ENCODE measurements around the gene ZNF132.

ZNF132 gene

GRCh38 chr19:58429745-58430144, 10.2 kb downstream of the ZNF132 start:
- in situ Hi-C loops (cut with MboI; ENCODE audit: low pct_unique_long_range_greater_than_20kb, low sequenced_read_pairs, unreplicated experiment), result no loop called here
- no peak for TF ChIP-seq CTCF (IDR thresholded peaks at IDR 0.05; ENCODE audit: extremely low read depth, insufficient read depth, missing control alignments)
- no peak for DNase-seq (ENCODE audit: low spot score)

DNA sequence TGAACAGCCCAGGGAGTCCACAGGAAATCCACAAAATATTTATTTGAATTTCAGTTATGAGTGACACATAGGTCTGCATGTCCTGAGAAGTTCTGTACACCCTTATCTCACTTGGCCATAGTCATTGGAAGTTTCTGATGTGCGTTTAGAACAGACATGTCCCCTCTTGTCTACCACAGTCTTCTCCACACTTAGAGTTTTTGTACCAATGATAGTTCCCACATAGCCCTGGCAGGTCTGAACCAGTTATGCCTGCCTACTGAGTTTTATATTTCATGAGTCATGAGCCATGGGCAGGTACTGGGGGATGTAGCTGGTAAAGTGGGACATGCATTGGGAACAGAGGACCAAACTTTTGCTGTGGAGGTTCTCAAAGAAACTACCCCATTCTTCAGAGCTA, 11.3 kb downstream of the ZNF132 start:
- no peak for DNase-seq (ENCODE audit: low spot score)

DNA sequence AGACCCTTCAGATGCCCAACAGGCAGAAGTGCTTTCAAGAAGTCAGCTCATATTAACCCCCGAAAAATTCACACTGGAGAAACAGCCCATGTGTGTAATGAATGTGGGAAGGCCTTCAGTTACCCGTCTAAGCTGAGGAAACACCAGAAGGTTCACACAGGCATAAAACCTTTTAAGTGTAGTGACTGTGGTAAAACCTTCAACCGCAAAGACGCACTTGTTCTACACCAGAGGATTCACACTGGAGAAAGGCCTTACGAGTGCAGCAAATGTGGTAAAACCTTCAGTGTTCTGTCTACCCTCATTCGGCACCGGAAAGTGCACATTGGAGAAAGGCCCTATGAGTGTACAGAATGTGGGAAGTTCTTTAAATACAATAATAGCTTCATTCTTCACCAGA, 22.9 kb downstream of the ZNF132 start:
- no peak for DNase-seq (ENCODE audit: low spot score)
- in situ Hi-C loops (cut with MboI; ENCODE audit: low pct_unique_long_range_greater_than_20kb, low sequenced_read_pairs, unreplicated experiment), result no loop called here

More for the DNA sequence above, 11.3 kb downstream of the ZNF132 start:
- TF ChIP-seq CTCF (IDR thresholded peaks at IDR 0.05; ENCODE audit: extremely low read depth, insufficient read depth, missing control alignments), result no peak
- in situ Hi-C loops (cut with MboI; ENCODE audit: low pct_unique_long_range_greater_than_20kb, low sequenced_read_pairs, unreplicated experiment), result no loop called here

DNA sequence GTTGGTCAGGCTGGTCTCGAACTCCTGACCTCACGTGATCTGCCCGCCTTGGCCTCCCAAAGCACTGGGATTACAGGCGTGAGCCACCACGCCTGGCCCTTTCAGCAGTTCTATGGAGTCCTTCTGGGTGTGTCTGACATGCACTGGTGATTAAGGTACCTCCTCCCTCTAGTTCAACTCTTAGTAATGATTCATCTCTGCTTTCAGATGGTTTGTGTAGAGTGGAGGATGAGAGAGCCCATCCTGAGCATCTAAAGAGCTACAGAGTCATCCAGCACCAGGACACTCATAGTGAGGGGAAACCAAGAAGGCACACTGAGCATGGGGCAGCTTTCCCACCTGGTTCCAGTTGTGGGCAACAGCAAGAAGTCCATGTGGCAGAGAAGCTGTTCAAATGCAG, 23.3 kb downstream of the ZNF132 start:
- in situ Hi-C loops (cut with MboI; ENCODE audit: low pct_unique_long_range_greater_than_20kb, low sequenced_read_pairs, unreplicated experiment), result no loop called here
- DNase-seq (ENCODE audit: low spot score), result no peak
- no peak for TF ChIP-seq CTCF (IDR thresholded peaks at IDR 0.05; ENCODE audit: extremely low read depth, insufficient read depth, missing control alignments)

More for the DNA sequence above, 22.9 kb downstream of the ZNF132 start:
- no peak for TF ChIP-seq CTCF (IDR thresholded peaks at IDR 0.05; ENCODE audit: extremely low read depth, insufficient read depth, missing control alignments)

DNA sequence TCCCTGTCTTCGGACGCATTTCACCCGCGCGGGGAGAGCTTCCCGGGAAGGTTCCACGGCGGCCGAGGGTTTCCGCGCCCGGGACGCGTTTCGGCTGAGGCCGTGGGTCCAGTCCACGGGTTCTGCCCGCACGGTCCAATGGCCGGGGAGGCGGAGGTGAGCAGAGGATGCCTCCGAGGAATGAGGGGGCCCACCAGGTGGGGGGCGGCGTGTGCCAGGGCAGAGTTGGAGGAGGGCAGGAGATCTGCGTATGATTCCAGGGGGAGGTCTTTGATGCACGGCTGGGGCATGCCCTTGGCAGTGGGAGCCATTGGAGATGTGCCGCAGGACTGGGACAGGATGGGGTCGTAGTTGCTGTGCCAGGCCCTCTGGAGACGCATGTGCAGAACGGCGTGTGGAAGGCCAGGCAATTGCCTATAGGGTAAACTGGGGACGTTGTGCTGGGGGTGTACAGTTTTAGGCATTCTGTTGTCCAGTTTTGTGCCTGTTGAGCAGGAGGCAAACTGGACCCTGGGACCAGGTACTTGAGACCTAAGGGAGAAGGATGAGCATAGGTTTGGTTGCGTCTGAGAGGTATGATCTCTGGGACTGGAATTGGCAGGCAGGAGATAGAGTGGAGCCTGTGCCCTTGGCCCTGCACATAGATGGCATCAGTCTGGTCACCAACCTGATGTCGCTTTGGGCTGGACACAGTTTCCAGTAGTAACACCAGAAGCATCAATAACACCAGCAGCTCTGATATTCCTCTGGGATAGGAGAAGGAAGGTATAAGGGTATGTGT, 30.8 kb downstream of the ZNF132 start:
- in situ Hi-C loops (cut with MboI; ENCODE audit: low pct_unique_long_range_greater_than_20kb, low sequenced_read_pairs, unreplicated experiment), result no loop called here
- TF ChIP-seq CTCF (IDR thresholded peaks at IDR 0.05; ENCODE audit: extremely low read depth, insufficient read depth, missing control alignments), result no peak
- no peak for DNase-seq (ENCODE audit: low spot score)

GRCh38 chr19:58408152-58409009, 31.6 kb downstream of the ZNF132 start, which contains the start of gene ZNF584:
TSS of gene ZNF584 (plus strand) at chr19:58408649. CDS start at chr19:58409148, 499 bp downstream.
- peak; percentile 21 for TF ChIP-seq CTCF (IDR thresholded peaks at IDR 0.05; ENCODE audit: extremely low read depth, insufficient read depth, missing control alignments)

More at GRCh38 chr19:58408152-58409009, 31.6 kb downstream of the ZNF132 start, which contains the start of gene ZNF584:
- peak; percentile 97 for DNase-seq (ENCODE audit: low spot score)
- in situ Hi-C loops (cut with MboI; ENCODE audit: low pct_unique_long_range_greater_than_20kb, low sequenced_read_pairs, unreplicated experiment), result no loop called here
